IMR-90 (cell line): ENCODE measurements around the gene BEST1. TPM values are rescaled to one million over a fixed set of nuclear protein-coding genes. Genes with fewer than 3 reads are reported as not detected.
A peak's percentile ranks its signal among the peaks of the same experiment; 100 is the strongest.

Experiments used
- ATAC-seq: fragments of 200-7000 bp; cut with Tn5 transposase; 2 replicates; pipeline ENCODE4 v1.9.1; 2020; ENCODE audit warnings: low read depth, mild to moderate bottlenecking, moderate library complexity
- BruUV-seq: library from RNA; stranded (reverse); fragments of 400-500 nt; replicated peaks from 2 replicates; lab custom pipeline; 2021; lab: Mats Ljungman, UMichigan
- CTCF ChIA-PET: fragments of 300-600 bp; formaldehyde crosslinking; extraction: SDS; loops from one replicate; lab custom pipeline; 2021; ENCODE audit warnings: antibody characterized with exemption; lab: Yijun Ruan, JAX
- POLR2A ChIA-PET: fragments of 300-600 bp; sonication (Branson Sonifier 250); formaldehyde crosslinking; loops from one replicate; lab custom pipeline; 2022; ENCODE audit warnings: antibody characterized with exemption; ENCODE audit not compliant: unreplicated experiment; lab: Charles Lee
- DNase-seq: peaks from one replicate; pipeline ENCODE4 v3.0.0; 2013
- H2AFZ ChIP-seq: replicated peaks from 2 replicates; pipeline ENCODE3; 2013; ENCODE audit warnings: low read length, mild to moderate bottlenecking; ENCODE audit not compliant: poor library complexity
- H2AK5ac ChIP-seq: 2 replicates; pipeline ENCODE4 v1.6.1; 2013; ENCODE audit warnings: low read depth, low read length, inconsistent platforms
- H2AK9ac ChIP-seq: replicated peaks from 2 replicates; pipeline ENCODE3; 2013; ENCODE audit warnings: mild to moderate bottlenecking, low read depth, low read length, moderate library complexity; ENCODE audit not compliant: poor library complexity
- H2BK120ac ChIP-seq: 2 replicates; pipeline ENCODE4 v1.6.1; 2013; ENCODE audit warnings: low read depth, low read length, inconsistent platforms
- H2BK15ac ChIP-seq: 3 replicates; pipeline ENCODE4 v1.6.1; 2013; ENCODE audit warnings: low read depth, low read length, inconsistent platforms
- H2BK20ac ChIP-seq: 2 replicates; pipeline ENCODE4 v1.6.1; 2013; ENCODE audit warnings: low read depth, mild to moderate bottlenecking, inconsistent platforms, low read length, moderate library complexity
- H2BK5ac ChIP-seq: 2 replicates; pipeline ENCODE4 v1.6.1; 2013; ENCODE audit warnings: mild to moderate bottlenecking, low read depth, low read length, inconsistent platforms; ENCODE audit not compliant: poor library complexity, severe bottlenecking
- H3K14ac ChIP-seq: replicated peaks from 2 replicates; pipeline ENCODE4 v1.6.1; 2013; ENCODE audit warnings: low read depth, low read length, inconsistent platforms
- H3K18ac ChIP-seq: 2 replicates; pipeline ENCODE4 v1.6.1; 2013; ENCODE audit warnings: low read depth, low read length, control low read depth
- H3K23ac ChIP-seq: 2 replicates; pipeline ENCODE4 v1.6.1; 2013; ENCODE audit warnings: low read depth, low read length, inconsistent platforms
- H3K27ac ChIP-seq: 2 replicates; pipeline ENCODE4 v1.5.1; 2013; ENCODE audit warnings: mild to moderate bottlenecking, control low read depth, low read length; ENCODE audit not compliant: insufficient read depth
- H3K27me3 ChIP-seq: 2 replicates; pipeline ENCODE4 v1.6.1; 2013; ENCODE audit warnings: low read length; ENCODE audit not compliant: control insufficient read depth, insufficient read depth
- H3K36me3 ChIP-seq: 2 replicates; pipeline ENCODE4 v1.6.1; 2013; ENCODE audit warnings: low read length, mixed read lengths; ENCODE audit not compliant: control insufficient read depth, insufficient read depth
- H3K4ac ChIP-seq: 2 replicates; pipeline ENCODE4 v1.6.1; 2013; ENCODE audit warnings: low read depth, low read length, inconsistent platforms
- H3K4me1 ChIP-seq: 2 replicates; pipeline ENCODE4 v1.6.1; 2013; ENCODE audit warnings: low read length, mixed read lengths; ENCODE audit not compliant: control insufficient read depth, insufficient read depth
- H3K4me2 ChIP-seq: 2 replicates; pipeline ENCODE4 v1.6.1; 2013; ENCODE audit warnings: low read depth, mild to moderate bottlenecking, control low read depth, low read length, moderate library complexity
- H3K4me3 ChIP-seq: 2 replicates; pipeline ENCODE4 v1.5.1; 2013; ENCODE audit warnings: low read depth, mild to moderate bottlenecking, control low read depth, low read length, moderate library complexity; ENCODE audit not compliant: insufficient read depth
- H3K56ac ChIP-seq: 2 replicates; pipeline ENCODE4 v1.6.1; 2013; ENCODE audit warnings: low read length, inconsistent platforms; ENCODE audit not compliant: insufficient read depth; ENCODE audit errors: extremely low read depth
- H3K79me1 ChIP-seq, 2 experiments: 2 replicates each; pipeline ENCODE4 v1.6.1; 2013; ENCODE audit warnings: low read length in 2 of 2, inconsistent platforms in 1 of 2, low read depth in 1 of 2
- H3K9ac ChIP-seq: 2 replicates; pipeline ENCODE4 v1.6.1; 2013; ENCODE audit warnings: low read depth, low read length, control low read depth
- H3K9me1 ChIP-seq: 2 replicates; pipeline ENCODE4 v1.6.1; 2013; ENCODE audit warnings: low read length, inconsistent platforms; ENCODE audit not compliant: insufficient read depth
- H3K9me3 ChIP-seq: 2 replicates; pipeline ENCODE4 v1.6.1; 2013; ENCODE audit warnings: low read length; ENCODE audit not compliant: control insufficient read depth, insufficient read depth
- H4K20me1 ChIP-seq: 2 replicates; pipeline ENCODE4 v1.6.1; 2013; ENCODE audit warnings: low read length, inconsistent platforms; ENCODE audit not compliant: insufficient read depth
- H4K5ac ChIP-seq: 2 replicates; pipeline ENCODE4 v1.6.1; 2013; ENCODE audit warnings: mild to moderate bottlenecking, low read depth, low read length, control low read depth
- H4K8ac ChIP-seq, 2 experiments: 2 replicates each; pipeline ENCODE4 v1.6.1; 2013; ENCODE audit warnings: low read depth in 2 of 2, low read length in 2 of 2, control low read depth in 1 of 2, inconsistent platforms in 1 of 2
- H4K91ac ChIP-seq: 2 replicates; pipeline ENCODE4 v1.6.1; 2013; ENCODE audit warnings: low read depth, low read length, inconsistent platforms; ENCODE audit not compliant: insufficient read depth
- CEBPB ChIP-seq: IDR thresholded peaks from 2 replicates; pipeline ENCODE4 v1.6.1; 2012; ENCODE audit warnings: low read depth, low read length, improper control_type of control experiment
- USF2 ChIP-seq: fragments of 150-350 bp; IDR thresholded peaks from 2 replicates; pipeline ENCODE4 v1.6.1; 2017; ENCODE audit warnings: mild to moderate bottlenecking, antibody characterized with exemption, low read length, low read depth
- WGBS, 2 experiments: methylation state at CpG; one replicate each; pipeline versions ENCODE4 v1.1.5 to v1.1.7; 2013; ENCODE audit warnings: missing lambda C conversion rate in 2 of 2; ENCODE audit not compliant: insufficient read length in 1 of 2; ENCODE audit errors: extremely low coverage in 2 of 2; 5-methylcytosine and 5-hydroxymethylcytosine counted together
- dilution Hi-C: fragments of 300-500 bp; cut with HindIII; formaldehyde crosslinking; loops from one replicate; pipeline ENCODE4 v1.14.3; 2018; ENCODE audit warnings: low sequenced_read_pairs; ENCODE audit not compliant: unreplicated experiment
- in situ Hi-C: fragments of 300-500 bp; cut with MboI; formaldehyde crosslinking; loops from 3 replicates; pipeline ENCODE4 v1.14.3; 2019; ENCODE audit warnings: low sequenced_read_pairs, inconsistent platforms, mixed read lengths
- intact Hi-C: fragments of 100-400 bp; cut with micrococcal nuclease; formaldehyde crosslinking; loops from 2 replicates; pipeline ENCODE4 v1.10.0; 2022
- polyA plus RNA-seq, 3 experiments: library from polyadenylated mRNA; depleted of rRNA; stranded (reverse); fragments of >200 nt; gene quantifications; 2 replicates each; pipeline ENCODE4 v1.2.3, GENCODE V29; 2012; ENCODE audit warnings: low replicate concordance in 1 of 3
- total RNA-seq: library from RNA; depleted of rRNA; stranded (reverse); fragments of >200 nt; gene quantifications from 2 replicates; pipeline ENCODE4 v1.2.3, GENCODE V29; 2012

Gene BEST1
- total and polyA plus RNA-seq, 2 of the 4 experiments (the other 2 are of a cell fraction), result 0.90 to 1.4 TPM

- Histone ChIP-seq H3K4me3 (no peak overlapping the region), H3K79me1 (no peaks in the 10 kb centered on the region), H2BK120ac (no peak overlapping the region), H3K18ac (no peak overlapping the region), H4K5ac (no peak overlapping the region), H3K9ac (no peak overlapping the region), H2AK9ac (no peak overlapping the region), H2AFZ (no peak overlapping the region), H3K4me2 (no peak overlapping the region), H3K36me3 (no peaks in the 10 kb centered on the region), H3K23ac (no peak overlapping the region), H3K9me1 (no peaks in the 10 kb centered on the region), H4K91ac (no peak overlapping the region), H3K4me1 (peaks cover 5% of the 10 kb centered on the region), H3K27ac (no peak overlapping the region), H3K4ac (no peak overlapping the region), H3K9me3 (peaks cover 5% of the 10 kb centered on the region; the same call in 1 of the 2 replicates), H2AK5ac (no peak overlapping the region), H2BK15ac (no peak overlapping the region), H4K8ac (no peak overlapping the region), H3K56ac (no peak overlapping the region), H3K14ac (no peak overlapping the region), H2BK20ac (no peak overlapping the region), H2BK5ac (no peak overlapping the region), H3K27me3 (no peaks in the 10 kb centered on the region; the same call in 1 of the 2 replicates), H4K20me1 (no peaks in the 10 kb centered on the region)
- no TSS peak for BruUV-seq
- WGBS, 2 experiments, result no CpG with 5 or more reads among the region's 5 CpGs
- dilution Hi-C loops, result no loop called here
- ATAC-seq, result no peak
- peak; percentile 46; the same call in 1 of the 2 replicates for TF ChIP-seq CEBPB
- TF ChIP-seq USF2, result no peak
- POLR2A ChIA-PET, result interaction anchor here (0.7 kb wide), 1 partner anchor 11 kb away, joined by 7 read pairs; no protein-coding TSS in a partner anchor
- DNase-seq, result no peak
- in situ Hi-C loops, result no loop called here
- intact Hi-C loops, result no loop called here
- CTCF ChIA-PET, result no interaction called here
Observed at GRCh38 chr11:61985869-61986268, 35.7 kb downstream of the BEST1 start.
